DMS79 (cell line): ENCODE measurements around the gene TCF7.

Source experiments
- DNase-seq: peaks from one replicate; lab custom pipeline; 2025; lab: John Stamatoyannopoulos, UW

The TCF7 gene

DNA sequence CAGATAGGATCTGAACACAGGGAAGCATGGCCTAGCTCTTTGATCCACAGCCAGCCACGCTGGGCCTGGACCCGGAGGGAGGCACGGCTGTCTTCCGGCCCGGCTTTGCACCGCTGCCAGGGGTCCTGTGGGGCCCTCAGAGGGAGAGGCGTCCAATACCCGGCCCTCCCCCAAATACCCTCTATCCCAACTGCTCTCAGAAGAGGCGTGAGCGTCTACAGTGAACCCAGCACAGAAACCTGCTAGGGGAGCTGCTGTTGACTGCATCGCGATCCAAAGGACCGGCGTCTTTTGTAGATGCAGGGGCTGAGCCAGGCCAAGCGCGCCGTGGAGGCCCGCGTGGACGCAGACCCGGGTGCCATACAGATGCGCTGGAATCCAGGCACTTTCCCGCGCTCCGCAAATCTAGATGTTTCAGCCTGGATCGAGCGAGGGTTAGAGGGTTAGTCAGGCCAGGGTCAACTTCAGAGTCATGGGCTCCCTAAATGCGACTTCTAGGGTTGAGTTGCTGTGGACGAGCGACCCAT, 1.1 kb upstream of the TCF7 start:
- DNase-seq, result no peak

DNA sequence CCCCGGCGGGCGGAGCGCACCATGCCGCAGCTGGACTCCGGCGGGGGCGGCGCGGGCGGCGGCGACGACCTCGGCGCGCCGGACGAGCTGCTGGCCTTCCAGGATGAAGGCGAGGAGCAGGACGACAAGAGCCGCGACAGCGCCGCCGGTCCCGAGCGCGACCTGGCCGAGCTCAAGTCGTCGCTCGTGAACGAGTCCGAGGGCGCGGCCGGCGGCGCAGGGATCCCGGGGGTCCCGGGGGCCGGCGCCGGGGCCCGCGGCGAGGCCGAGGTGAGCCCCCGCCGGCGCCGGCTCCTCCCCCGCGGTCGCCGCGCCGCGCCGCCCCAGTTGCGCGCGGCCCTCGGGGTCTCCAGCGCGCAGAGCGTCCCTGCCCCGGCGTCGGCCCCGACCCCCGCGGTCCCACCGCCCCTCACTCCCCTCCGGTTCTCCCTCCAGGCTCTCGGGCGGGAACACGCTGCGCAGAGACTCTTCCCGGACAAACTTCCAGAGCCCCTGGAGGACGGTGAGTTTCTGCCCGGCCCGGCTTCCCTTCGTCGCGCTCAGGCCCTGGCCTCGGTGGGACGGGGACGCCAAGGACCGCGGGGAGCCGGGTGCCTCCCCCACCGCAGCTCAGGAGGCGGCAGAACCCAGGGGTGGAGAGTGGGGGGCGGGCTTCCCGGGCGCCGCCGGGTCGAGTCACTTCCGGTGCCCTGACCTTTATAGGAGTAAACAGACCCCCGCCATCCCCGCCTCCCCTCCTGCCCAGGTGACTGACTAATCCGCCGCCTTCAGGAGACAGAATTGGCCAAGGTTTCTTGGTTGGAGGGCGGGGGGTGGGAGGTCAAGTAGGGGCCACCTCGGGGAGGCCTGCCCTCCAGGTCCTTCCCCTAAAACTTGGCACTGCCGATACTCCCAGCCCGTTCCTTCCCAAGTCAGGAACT, 665 bp downstream of the TCF7 start:
- DNase-seq, result no peak

DNA sequence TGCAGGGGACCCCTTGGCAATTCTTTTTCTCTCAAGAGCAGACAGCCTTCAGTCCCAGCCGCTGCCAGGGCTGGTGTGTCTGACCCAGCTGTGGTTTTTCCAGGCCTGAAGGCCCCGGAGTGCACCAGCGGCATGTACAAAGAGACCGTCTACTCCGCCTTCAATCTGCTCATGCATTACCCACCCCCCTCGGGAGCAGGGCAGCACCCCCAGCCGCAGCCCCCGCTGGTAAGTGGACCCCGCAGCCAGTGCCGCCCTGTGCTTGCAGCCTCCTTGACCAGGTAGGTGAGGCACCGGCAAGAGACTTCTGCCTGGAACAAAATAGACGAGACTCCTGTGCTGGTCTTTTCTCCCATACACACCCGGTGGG, 1.3 kb downstream of the TCF7 start:
- DNase-seq, result no peak

DNA sequence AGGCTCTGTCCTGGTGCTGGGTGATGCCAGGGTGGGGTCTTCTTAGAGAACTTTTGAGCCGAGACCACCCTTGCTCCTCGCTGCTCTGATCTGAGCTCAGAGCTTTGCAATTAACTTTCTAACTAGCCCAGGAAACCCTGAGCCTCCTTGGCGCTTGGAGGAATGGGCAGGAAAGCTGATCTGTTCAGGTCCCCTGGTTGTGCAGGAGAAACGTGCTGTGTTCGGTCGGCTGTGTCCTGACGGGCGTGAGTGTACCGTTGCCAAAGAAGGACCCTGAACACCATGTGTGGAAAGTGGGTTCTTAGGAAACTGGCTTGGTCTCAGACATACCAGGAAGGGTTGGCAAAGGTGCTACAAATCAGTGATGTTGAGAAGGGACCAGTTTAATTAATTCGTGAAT, 1.8 kb downstream of the TCF7 start:
- DNase-seq, result no peak

DNA sequence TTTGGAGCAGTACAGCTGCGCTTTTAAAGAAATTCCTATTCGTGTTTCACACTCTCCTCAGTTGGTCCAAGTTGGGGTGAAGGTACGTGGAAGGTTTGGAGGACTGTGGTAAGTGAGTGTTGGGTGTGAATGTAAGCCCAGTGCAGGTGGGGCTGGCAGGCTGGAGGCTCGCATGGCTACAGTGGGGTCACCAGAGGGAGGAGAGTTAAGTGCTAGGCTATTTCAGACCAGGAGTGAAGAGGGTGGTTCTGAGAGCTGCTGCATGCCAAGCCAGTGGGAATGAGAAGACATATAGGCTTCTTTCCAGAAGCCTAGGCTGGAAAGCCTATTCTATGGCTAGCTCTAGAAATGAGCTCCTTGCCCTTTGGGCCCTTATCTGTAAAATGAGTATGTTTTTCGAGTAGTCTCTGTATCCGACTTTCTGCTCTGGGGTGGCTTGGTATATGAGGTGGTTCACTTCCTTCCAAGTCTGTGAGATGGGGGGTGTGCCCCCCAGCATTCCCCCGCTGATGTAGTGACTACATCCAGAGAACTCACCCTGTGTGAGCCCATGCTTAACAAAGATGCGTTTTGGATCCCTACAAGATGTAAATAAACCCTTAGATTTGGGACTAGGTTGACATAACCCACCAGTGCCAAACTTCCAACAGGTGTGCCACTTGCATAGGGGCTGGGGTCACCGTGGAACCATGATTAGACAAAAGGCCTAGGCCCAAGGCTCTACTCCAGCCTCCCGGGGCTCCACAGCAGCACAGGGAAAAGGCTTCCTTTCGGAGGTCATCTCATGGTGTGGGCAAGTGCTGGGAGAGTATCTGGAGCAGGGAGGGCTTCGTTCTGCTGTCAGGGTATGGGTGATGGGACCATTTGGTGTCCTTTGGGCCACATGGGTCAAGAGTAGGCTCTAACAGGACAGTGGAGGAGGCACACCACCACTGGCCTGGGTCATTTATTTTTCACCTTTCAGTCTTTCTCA, 2.6 kb downstream of the TCF7 start:
- no peak for DNase-seq

DNA sequence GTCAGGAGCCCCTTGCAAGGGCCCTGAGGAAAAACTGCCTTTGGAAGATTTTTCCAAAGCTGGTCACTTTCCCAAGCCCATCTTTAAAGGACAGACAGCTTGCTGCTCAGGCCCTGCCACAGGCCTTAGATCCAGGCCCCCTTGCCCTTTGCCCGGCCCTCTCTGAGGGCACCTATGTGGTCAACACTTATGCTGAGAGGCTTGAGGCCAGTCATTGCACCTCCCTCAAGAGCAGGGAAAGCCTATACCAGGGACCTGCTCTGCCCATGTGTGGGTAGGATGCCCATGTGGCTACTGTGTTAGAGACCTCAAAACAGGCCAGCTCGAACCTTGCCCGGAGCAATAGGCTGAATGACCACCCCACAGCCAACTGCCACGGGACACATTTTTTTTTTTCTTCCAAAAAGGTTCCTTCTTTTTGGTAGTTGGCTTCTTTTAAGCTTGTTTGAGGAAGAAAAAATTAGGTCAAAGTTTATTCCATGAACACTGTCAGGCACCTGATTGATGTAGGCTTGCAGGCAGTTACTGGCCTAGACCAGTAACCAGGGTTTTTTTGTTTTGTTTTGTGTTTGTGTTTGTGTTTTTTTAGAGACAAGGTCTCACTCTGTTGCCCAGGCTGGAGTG, 3.8 kb downstream of the TCF7 start:
- no peak for DNase-seq

DNA sequence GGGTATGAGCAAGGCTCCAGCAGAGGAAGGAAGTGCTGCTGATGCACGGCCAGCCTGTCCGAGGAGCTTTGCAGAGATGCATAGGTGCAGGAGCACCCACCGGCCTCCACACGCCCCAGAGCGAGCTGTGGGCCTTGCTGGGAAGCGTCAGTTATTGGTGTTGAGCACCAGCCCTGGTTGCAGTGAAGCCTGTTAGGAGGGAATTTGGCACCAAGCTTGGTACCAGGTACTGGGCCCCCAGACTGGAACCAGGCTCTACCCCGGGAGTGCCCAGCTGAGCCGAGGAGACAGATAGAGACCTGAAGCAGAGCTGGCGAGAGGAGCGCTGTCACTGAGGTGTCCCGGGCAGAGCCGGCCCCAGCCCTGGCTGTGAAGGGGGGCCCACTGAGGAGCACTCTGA, 5.2 kb downstream of the TCF7 start:
- DNase-seq, result no peak

DNA sequence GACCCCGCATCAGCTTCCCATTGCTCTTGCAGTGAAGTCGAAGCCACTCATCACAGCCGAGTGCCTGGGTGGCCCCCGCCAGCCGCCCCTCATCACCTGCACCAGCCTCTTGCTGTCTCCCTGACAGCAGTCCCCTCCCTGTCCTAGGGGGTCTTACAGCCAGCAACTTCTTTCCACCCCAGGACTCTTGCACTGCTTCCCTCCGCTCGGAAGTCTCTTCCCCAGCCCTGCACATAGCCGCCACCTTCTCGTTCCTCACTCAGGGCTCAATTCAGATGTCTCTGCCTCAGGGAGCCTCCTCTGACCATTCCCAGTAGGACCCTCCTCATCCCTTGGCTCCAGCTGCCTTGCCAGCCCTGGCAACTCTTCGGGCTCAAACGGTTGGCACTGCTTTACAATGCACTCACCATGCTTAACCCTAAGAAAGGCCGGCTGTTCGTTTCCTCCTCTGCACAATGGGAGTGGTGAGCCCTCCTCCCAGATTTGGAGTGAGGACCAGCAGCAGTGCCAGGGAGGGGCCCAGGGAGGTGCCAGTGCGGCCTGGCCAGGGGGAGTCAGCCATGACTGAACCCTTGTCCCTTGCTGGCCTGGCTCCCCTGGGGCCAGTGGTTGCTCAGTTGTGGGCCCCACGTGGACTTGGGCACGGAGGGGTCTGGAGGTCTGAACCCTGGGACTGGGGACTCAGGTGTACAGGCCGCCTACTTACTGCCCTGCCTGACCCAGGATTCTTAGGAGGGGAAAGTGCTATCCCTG, 6.1 kb downstream of the TCF7 start:
- no peak for DNase-seq

DNA sequence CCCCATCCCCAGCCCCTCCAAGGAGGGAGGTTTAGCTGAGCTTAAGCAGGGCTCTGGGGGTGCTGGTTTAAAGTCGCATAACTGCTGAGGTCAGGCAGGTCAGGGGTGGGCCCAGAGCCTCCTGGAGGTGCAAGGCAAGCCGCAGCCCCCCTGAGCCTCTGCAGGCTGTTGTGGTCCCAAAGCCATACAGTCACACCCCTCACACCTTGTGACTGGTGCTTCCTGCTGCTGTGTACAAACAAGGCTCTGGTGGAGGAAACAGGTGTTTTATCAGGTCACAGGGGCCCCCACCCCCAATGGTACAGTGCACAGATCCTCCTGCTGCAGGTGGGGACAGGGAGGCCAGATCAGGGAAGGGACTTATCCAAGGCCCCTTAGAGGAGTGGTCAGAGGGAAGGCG, 8.0 kb downstream of the TCF7 start:
- no peak for DNase-seq

DNA sequence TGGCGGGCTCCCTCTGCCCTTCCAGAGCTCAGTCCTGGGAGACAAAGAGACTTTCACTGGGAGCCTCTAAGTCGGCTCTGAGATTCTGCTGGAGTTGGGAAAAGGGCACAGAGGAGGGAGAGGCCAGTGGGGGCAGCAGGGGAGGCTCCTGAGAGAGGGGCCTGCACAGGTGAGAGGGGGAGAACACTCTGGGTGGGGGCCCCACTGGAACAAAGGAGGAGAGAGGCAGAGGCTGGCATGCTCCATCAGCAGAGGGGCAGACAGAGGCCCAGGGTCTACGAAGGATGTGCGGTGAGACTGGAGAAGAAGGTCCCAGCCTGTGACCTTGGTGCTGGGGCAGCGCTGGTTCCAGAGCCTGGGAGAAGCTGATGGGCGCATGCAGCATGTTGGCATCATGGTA, 8.9 kb downstream of the TCF7 start:
- DNase-seq, result no peak

DNA sequence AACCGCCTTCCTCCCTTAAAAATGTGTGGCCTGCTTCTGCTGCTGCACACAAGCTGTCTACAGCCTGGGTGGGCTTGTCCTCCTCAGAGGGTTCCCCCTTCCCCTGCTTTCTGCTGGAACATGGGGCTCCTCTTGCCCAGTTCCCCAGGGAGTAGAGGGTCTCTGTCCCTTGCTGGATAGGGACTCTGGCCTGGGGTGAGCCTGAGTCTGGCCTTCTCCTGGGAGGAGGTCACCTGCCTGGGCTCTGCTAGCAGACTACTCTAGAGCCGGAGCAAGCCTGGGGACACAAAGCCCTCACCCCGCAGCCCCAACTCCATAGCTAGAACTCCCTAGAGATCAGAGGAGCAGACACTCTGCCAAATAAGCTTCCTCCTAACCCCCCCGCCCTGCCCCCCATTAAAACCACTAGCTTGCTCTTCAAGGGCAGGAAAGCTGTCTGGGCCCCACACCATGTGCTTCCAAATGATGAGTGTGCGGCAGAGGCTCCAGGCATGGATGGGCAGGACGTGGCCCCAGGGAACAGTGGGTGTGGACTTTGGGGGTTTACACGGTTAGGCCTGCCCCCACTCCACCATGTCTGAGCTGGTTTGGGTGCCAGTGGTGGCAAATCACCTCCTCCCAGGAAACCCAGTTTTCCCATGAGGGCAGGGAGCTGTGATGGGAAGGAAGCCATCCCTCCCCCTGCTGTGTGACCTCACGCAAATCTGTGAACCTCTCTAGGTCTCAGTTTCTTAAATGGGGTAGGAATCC, 10.0 kb downstream of the TCF7 start:
- DNase-seq, result no peak

DNA sequence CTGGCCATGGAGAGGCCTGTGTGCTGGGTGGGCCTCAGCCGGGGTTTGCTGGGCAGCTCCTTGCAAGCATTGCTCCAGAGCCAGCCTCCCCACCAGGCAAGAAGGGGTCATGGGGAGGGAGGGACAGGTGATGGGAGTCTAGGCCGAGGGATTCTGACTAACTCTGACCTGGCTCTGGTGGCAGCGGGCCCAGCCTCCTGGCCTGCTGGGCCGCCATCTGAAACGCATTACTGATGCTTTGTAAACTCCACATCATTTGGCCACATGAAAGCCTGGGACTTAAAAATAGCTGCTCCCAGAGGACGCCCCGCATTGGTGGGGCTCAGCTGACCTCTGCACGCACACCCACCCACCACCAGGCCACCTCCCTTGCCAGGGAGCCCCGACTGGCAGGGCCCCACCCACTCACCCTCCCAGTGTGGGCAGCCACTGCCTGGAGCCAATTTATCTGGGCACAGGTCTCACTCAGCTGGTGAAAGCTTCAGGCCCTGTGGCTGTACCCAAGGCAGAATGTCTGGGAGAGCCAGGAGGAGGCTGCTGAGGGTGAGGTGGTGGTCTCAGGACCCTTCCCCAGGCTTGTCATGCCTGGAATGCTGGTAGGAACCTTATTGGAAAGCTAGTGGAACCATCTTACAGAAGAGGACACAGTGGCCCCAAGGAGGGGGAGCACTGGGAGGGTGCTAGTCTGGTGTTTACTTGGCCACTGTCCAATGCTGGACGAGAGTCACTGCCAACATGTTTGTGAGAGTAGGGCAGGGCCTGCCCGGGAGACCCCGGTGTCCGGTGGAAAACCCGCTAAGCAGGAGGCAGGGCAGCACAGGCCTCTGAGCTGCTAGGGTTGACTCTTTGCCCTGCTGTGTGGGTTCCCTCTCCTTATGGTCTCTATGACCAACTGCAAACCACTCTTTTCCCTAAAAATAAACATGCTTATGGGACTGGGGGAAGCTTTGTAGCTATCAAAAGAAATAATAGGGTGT, 10.8 kb downstream of the TCF7 start:
- no peak for DNase-seq

DNA sequence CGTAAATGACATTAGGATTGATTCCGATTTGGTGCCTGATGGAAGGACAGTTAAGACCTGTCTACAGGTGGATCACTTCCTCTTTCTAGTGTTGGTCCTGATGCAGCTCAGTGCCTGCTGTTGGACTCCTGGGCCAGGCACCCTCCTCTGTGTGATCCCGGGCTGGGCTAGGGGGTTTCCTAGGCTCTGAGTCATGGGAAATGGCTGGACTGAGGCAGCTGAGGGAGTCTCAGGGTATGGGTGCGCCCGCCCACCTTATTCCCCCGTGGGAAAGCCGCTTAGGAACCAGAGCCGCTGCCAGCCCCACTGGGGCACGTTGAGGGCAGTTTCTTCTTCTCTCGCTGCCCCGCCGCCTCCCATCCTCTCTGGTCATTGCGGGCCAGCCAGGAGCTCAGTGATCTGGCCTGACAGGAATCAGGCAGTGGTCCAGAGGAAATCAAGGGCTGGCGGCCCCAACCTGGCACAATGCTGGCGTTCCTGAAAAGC, 12.9 kb downstream of the TCF7 start:
- no peak for DNase-seq

DNA sequence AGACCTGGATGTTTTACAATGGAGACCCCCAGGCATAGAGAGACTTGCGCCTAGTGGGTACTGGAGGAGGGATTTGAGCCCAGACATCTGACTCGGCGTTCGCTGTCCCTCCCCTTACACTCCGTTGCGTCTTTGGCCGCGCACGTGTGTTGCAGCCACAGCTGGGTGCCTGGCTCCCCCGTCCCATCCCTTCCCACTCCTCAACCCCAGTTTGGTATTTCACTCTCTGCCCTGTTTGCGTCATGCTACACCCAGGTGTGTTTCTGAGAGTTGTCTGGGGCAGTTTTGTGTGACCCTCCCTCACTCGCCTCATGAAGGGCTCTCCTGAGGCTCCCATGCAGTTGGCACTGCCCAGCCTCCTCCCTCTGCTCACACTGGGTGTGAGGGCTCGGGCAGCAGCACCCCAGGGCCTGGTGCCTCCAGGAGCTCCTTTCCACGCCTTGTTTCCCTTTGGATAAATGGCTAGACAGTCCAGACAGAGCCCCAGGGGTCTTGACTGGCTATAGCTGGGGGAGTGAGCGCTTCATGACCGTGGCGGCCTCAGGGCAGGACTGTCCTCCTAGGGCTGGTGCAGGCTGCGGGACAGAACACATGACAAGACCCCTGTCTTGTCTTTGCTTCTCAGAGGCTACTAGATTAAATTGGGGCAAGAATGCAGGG, 13.6 kb downstream of the TCF7 start:
- DNase-seq, result no peak

DNA sequence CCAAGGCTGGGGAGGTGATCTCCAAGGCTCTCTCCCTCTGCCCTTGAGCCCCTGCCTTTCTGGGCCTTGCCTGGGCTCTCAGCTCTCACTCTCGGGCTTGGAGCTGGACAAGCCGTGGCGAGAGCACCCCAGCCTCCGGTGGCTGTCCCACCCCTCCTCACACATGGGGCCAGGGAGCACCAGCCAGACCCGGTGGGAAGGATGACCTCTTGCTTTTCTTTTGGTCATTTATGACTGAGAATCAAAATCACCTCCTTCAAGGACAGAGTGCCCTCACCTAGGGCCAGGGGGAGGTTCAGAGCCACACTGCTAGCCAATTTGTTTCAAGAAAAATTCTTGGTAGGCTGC, 14.1 kb downstream of the TCF7 start:
- DNase-seq, result no peak

DNA sequence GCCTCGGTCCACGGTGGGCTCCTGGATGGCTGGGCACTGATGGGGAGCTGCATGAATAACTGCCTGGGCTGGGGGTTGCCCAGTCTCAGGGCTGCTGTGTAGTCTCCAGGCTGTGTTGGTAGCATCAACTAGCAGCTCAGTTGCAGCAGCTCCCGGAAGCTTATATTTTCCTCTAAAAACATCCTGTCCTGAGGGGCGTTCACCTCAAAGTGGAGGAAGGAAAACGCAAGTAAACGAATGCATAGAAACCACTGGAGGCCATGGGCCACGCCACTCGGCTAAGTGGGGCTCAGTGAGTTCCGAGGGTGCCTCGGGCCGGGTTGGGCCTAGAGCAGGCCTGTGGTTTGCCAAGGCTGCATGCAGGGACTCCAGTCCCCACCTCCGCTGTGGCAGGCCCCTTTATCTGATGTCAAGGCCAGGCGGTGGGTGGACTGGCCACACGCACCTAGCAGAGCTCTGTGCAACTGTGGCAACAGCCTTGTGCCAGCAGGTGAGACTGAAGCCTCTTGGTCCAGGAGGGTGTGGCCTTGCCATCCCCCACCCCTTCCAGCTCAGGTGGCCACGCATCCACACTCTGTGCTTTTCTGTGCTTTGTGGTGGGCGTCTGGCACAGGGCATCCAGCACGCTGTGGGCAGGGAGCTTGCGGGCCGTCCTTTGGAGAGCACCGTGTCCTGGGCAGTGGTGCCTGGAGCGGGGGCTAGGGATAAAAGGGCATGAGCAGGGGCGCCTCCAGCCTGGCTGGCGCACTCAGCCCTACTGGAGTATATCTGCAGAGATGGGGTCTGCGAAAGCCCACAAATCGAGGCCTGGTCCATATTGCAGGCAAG, 15.1 kb downstream of the TCF7 start:
- DNase-seq, result no peak

DNA sequence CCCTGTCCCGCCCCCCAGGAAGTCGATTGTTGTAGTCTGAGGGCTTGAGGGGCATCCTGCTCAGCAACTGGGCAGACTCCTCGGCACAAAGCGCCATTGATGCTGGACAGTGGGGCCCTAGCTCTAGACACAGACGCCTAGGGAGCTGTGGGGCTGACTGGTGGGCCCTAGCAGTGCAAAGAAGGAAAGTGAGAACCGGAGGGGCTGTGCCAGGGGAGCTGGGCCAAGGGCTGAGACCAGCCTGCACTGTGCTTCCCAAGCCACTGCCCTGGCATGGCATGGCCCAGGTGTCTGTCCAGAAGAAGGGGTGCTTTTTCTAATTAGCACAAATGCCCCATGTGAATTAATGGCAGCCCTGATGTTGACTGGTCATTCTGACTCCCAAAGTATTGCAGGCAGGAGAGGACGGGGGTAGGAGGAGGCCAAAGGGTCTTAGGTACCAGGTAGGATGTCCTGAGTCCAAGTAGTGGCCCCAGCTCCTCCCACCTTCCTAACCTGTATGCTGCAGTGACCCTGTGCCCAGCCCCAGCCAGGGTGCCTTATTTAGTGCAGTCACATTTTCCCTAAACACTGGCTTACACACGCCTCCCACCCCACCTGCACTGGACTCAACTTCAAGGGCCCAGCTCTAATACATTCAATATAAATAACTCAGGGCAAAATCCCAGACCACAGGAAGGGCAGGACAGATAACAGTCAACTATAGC, 15.9 kb downstream of the TCF7 start:
- no peak for DNase-seq
